GM12892 (cell line): ENCODE data around the gene ACOT8.
"Not testable (repeated sequence)": the region's sequence is repeated elsewhere in the genome, so short reads cannot be mapped to it uniquely, and the experiment has no call there.

Source experiments
- DNase-seq: peaks from one replicate; pipeline ENCODE4 v3.0.0; 2011; ENCODE audit not compliant: insufficient read length
- FAIRE-seq: peaks from 2 replicates; lab custom pipeline; 2011; peaks lifted over from hg19 to GRCh38; lab: Jason Lieb, UNC
- POLR2A ChIP-seq: IDR thresholded peaks from 2 replicates; pipeline ENCODE4 v1.6.1; 2011; ENCODE audit warnings: low read depth, low read length, control low read depth
- POLR2AphosphoS5 ChIP-seq: IDR thresholded peaks from 2 replicates; pipeline ENCODE4 v1.6.1; 2011; ENCODE audit warnings: low read depth, low read length, control low read depth
- TAF1 ChIP-seq: IDR thresholded peaks from 2 replicates; pipeline ENCODE4 v1.6.1; 2011; ENCODE audit warnings: low read depth, mild to moderate bottlenecking, control low read depth, low read length, borderline replicate concordance

ACOT8 gene

GRCh38 chr20:45833030-45833882 is 23.9 kb downstream of the ACOT8 start, which contains the start of gene SNX21:
SNX21 (plus strand) TSS chr20:45833799; CDS start chr20:45833920, 121 bp downstream.
- DNase-seq (peak; percentile 61), FAIRE-seq (no peak)
- TF ChIP-seq POLR2AphosphoS5 = no peak
- TF ChIP-seq POLR2A = peak; percentile 21; the same call in 1 of the 2 replicates
- TF ChIP-seq TAF1 = no peak

GRCh38 chr20:45832619-45833018 is 24.6 kb downstream of the ACOT8 start:
- TF ChIP-seq TAF1 (no peak), POLR2AphosphoS5 (no peak), POLR2A (no peak)
- no peak for DNase-seq
- no peak for FAIRE-seq

- not testable (repeated sequence) for DNase-seq, FAIRE-seq
Observed at GRCh38 chr20:45829673-45830106, 27.5 kb downstream of the ACOT8 start.

GRCh38 chr20:45828589-45828988 is 28.6 kb downstream of the ACOT8 start:
- TF ChIP-seq POLR2AphosphoS5 = no peak
- no peak for TF ChIP-seq POLR2A
- no peak for TF ChIP-seq TAF1
- no peak for DNase-seq
- FAIRE-seq = no peak

- DNase-seq = no peak
- no peak for FAIRE-seq
- TF ChIP-seq POLR2A = no peak
- no peak for TF ChIP-seq TAF1
- no peak for TF ChIP-seq POLR2AphosphoS5
Observed at GRCh38 chr20:45827712-45828111, 29.5 kb downstream of the ACOT8 start.

- FAIRE-seq = no peak
- DNase-seq = no peak
- no peak for TF ChIP-seq POLR2AphosphoS5
- no peak for TF ChIP-seq TAF1
- no peak for TF ChIP-seq POLR2A
Observed at GRCh38 chr20:45827030-45827652, 30.1 kb downstream of the ACOT8 start, which contains the start of gene TNNC2. TNNC2 (minus strand) TSS chr20:45827312; CDS start chr20:45827248, 64 bp downstream.

GRCh38 chr20:45826381-45827019 is 30.7 kb downstream of the ACOT8 start:
- no peak for TF ChIP-seq POLR2A
- no peak for TF ChIP-seq TAF1
- no peak for TF ChIP-seq POLR2AphosphoS5
- DNase-seq = no peak
- no peak for FAIRE-seq

GRCh38 chr20:45823949-45824835 is 33.0 kb downstream of the ACOT8 start:
- DNase-seq = peak; percentile 42
- no peak for FAIRE-seq
- TF ChIP-seq TAF1 (no peak), POLR2A (no peak), POLR2AphosphoS5 (no peak)

GRCh38 chr20:45822857-45823256 is 34.3 kb downstream of the ACOT8 start:
- FAIRE-seq = no peak
- no peak for DNase-seq
- TF ChIP-seq POLR2A (no peak), TAF1 (no peak), POLR2AphosphoS5 (no peak)

- TF ChIP-seq POLR2AphosphoS5 = no peak
- TF ChIP-seq TAF1 = no peak
- TF ChIP-seq POLR2A = no peak
- no peak for FAIRE-seq
- DNase-seq = no peak
Observed at GRCh38 chr20:45821947-45822346, 35.2 kb downstream of the ACOT8 start.

- no peak for TF ChIP-seq POLR2AphosphoS5
- no peak for TF ChIP-seq POLR2A
- TF ChIP-seq TAF1 = no peak
- DNase-seq (no peak), FAIRE-seq (no peak)
Observed at GRCh38 chr20:45819466-45819865, 37.7 kb downstream of the ACOT8 start.
